ENCODE data around the gene NR5A1.

NR5A1 gene

GRCh38 chr9:124498040-124498439 lies 9.2 kb downstream of the NR5A1 start:
- no peak for TF ChIP-seq CTCF (IDR thresholded peaks at IDR 0.05)
- Histone ChIP-seq H3K4me1 (peaks cover 0 to 3% (median under 1%) of the 10 kb centered on the region in 4 donors), H3K36me3 (no peaks in the 10 kb centered on the region), H3K27me3 (peaks cover 0 to 81% of the 10 kb centered on the region in 2 donors), H3K4me3 (no peak overlapping the region), H3K9me3 (no peaks in the 10 kb centered on the region), H3K27ac (no peak overlapping the region)
- intact Hi-C loops (cut with DNase I; ENCODE audit: low total_unique reads) = no loop called here
- no peak for DNase-seq

GRCh38 chr9:124497441-124497840 lies 9.8 kb downstream of the NR5A1 start:
- no peak overlapping the region for H3K4me3 ChIP-seq
- H3K9me3 ChIP-seq = no peaks in the 10 kb centered on the region
- H3K4me1 ChIP-seq = no peaks in the 10 kb centered on the region
- peaks cover 0 to 81% of the 10 kb centered on the region in 2 donors for H3K27me3 ChIP-seq
- H3K36me3 ChIP-seq = no peaks in the 10 kb centered on the region
- H3K27ac ChIP-seq = no peak overlapping the region
- TF ChIP-seq CTCF (IDR thresholded peaks at IDR 0.05) = no peak
- intact Hi-C loops (cut with DNase I; ENCODE audit: low total_unique reads) = no loop called here
- DNase-seq = no peak

- no peak for TF ChIP-seq CTCF (IDR thresholded peaks at IDR 0.05)
- intact Hi-C loops (cut with DNase I; ENCODE audit: low total_unique reads) = no loop called here
- no peak for DNase-seq
- no peaks in the 10 kb centered on the region for H3K4me1 ChIP-seq
- H3K4me3 ChIP-seq = no peak overlapping the region
- H3K27ac ChIP-seq = no peak overlapping the region
- no peaks in the 10 kb centered on the region for H3K36me3 ChIP-seq
- peaks cover 0 to 78% of the 10 kb centered on the region in 2 donors for H3K27me3 ChIP-seq
- H3K9me3 ChIP-seq = no peaks in the 10 kb centered on the region
Measured at GRCh38 chr9:124496463-124496862, 10.7 kb downstream of the NR5A1 start.

GRCh38 chr9:124496075-124496449 lies 11.1 kb downstream of the NR5A1 start:
- H3K4me1 ChIP-seq = no peaks in the 10 kb centered on the region
- H3K36me3 ChIP-seq = no peaks in the 10 kb centered on the region
- no peak overlapping the region for H3K4me3 ChIP-seq
- H3K27ac ChIP-seq = no peak overlapping the region
- DNase-seq = no peak
- H3K27me3 ChIP-seq = peaks cover 0 to 78% of the 10 kb centered on the region in 2 donors
- TF ChIP-seq CTCF (IDR thresholded peaks at IDR 0.05) = no peak
- intact Hi-C loops (cut with DNase I; ENCODE audit: low total_unique reads) = no loop called here
- no peaks in the 10 kb centered on the region for H3K9me3 ChIP-seq

GRCh38 chr9:124495126-124496074 lies 11.8 kb downstream of the NR5A1 start:
- intact Hi-C loops (cut with DNase I; ENCODE audit: low total_unique reads) = no loop called here
- no peak overlapping the region for H3K4me3 ChIP-seq
- peaks cover 0 to 78% of the 10 kb centered on the region in 2 donors for H3K27me3 ChIP-seq
- no peak overlapping the region for H3K27ac ChIP-seq
- H3K4me1 ChIP-seq = no peaks in the 10 kb centered on the region
- H3K9me3 ChIP-seq = no peaks in the 10 kb centered on the region
- TF ChIP-seq CTCF (IDR thresholded peaks at IDR 0.05) = no peak
- H3K36me3 ChIP-seq = no peaks in the 10 kb centered on the region
- no peak for DNase-seq
